ENCODE measurements around the gene HOXA10. TPM values are rescaled to one million over a fixed set of nuclear protein-coding genes. Genes with fewer than 3 reads are reported as not detected.
A peak's percentile ranks its signal among the peaks of the same experiment; 100 is the strongest.

The HOXA10 gene
- total RNA-seq, 1 experiment from 2014 or later = 9.5 TPM

GRCh38 chr7:27182285-27182841, 8.2 kb upstream of the HOXA10 start:
- ChIA-PET CTCF (interaction anchor here (1.2 kb wide), 1 partner anchor 14 kb away, joined by 5 read pairs; no protein-coding TSS in a partner anchor), POLR2A (no interaction called here)
- Histone ChIP-seq H3K27me3 (replicated peaks; ENCODE audit: control insufficient read depth, insufficient read depth, low read length) (peaks cover 5% of the 10 kb centered on the region), H3K4me3 (ENCODE audit: low read depth, low read length) (no peak overlapping the region), H3K36me3 (ENCODE audit: control insufficient read depth, insufficient read depth, low read length) (no peaks in the 10 kb centered on the region), H3K9me3 (no peaks in the 10 kb centered on the region), H3K4me1 (peaks cover 14% of the 10 kb centered on the region)
- peak in 1 of 2 experiments; percentile 23 for DNase-seq
- intact Hi-C loops (cut with micrococcal nuclease; ENCODE audit: unreplicated experiment) = no loop called here
- Mint-ChIP-seq H3K36me3 (ENCODE audit: insufficient read depth, unreplicated experiment) (peaks cover 6% of the 10 kb centered on the region), H3K27ac (ENCODE audit: unreplicated experiment) (no peak overlapping the region), H3K4me1 (ENCODE audit: low read depth, unreplicated experiment) (peaks cover 7% of the 10 kb centered on the region), H3K27me3 (ENCODE audit: insufficient read depth, unreplicated experiment) (peaks cover 8% of the 10 kb centered on the region), H3K4me3 (ENCODE audit: unreplicated experiment) (peak overlapping the region; percentile 71), H3K9me3 (ENCODE audit: unreplicated experiment) (no peaks in the 10 kb centered on the region)
- no peak for TF ChIP-seq CTCF (IDR thresholded peaks at IDR 0.05; ENCODE audit: insufficient read depth in 1 of 2, low read depth in 1 of 2, low read length in 1 of 2, severe bottlenecking in 1 of 2, unreplicated experiment in 1 of 2)
- BruUV-seq (replicated peaks) = no TSS peak

GRCh38 chr7:27181795-27182275, 7.7 kb upstream of the HOXA10 start:
- Mint-ChIP-seq H3K27me3 (ENCODE audit: insufficient read depth, unreplicated experiment) (peaks cover 8% of the 10 kb centered on the region), H3K9me3 (ENCODE audit: unreplicated experiment) (no peaks in the 10 kb centered on the region), H3K27ac (ENCODE audit: unreplicated experiment) (no peak overlapping the region), H3K4me3 (ENCODE audit: unreplicated experiment) (no peak overlapping the region), H3K36me3 (ENCODE audit: insufficient read depth, unreplicated experiment) (peaks cover 6% of the 10 kb centered on the region), H3K4me1 (ENCODE audit: low read depth, unreplicated experiment) (peaks cover 7% of the 10 kb centered on the region)
- peak in 1 of 2 experiments; percentile 24 for DNase-seq
- intact Hi-C loops (cut with micrococcal nuclease; ENCODE audit: unreplicated experiment) = no loop called here
- H3K36me3 ChIP-seq (ENCODE audit: control insufficient read depth, insufficient read depth, low read length) = no peaks in the 10 kb centered on the region
- TF ChIP-seq CTCF (IDR thresholded peaks at IDR 0.05; ENCODE audit: insufficient read depth in 1 of 2, low read depth in 1 of 2, low read length in 1 of 2, severe bottlenecking in 1 of 2, unreplicated experiment in 1 of 2) = no peak
- CTCF ChIA-PET = interaction anchor here (0.5 kb wide), 1 partner anchor 48 kb away, joined by 3 read pairs; no protein-coding TSS in a partner anchor
- no peaks in the 10 kb centered on the region for H3K9me3 ChIP-seq
- POLR2A ChIA-PET = no interaction called here
- H3K4me1 ChIP-seq = peaks cover 14% of the 10 kb centered on the region
- no peak overlapping the region for H3K4me3 ChIP-seq (ENCODE audit: low read depth, low read length)
- H3K27me3 ChIP-seq (replicated peaks; ENCODE audit: control insufficient read depth, insufficient read depth, low read length) = peaks cover 5% of the 10 kb centered on the region
- BruUV-seq (replicated peaks) = no TSS peak

GRCh38 chr7:27180431-27181420, 6.6 kb upstream of the HOXA10 start:
- Mint-ChIP-seq H3K27me3 (ENCODE audit: insufficient read depth, unreplicated experiment) (peaks cover 5% of the 10 kb centered on the region), H3K4me1 (ENCODE audit: low read depth, unreplicated experiment) (peaks cover 7% of the 10 kb centered on the region), H3K27ac (ENCODE audit: unreplicated experiment) (no peak overlapping the region), H3K9me3 (ENCODE audit: unreplicated experiment) (no peaks in the 10 kb centered on the region), H3K36me3 (ENCODE audit: insufficient read depth, unreplicated experiment) (peaks cover 6% of the 10 kb centered on the region), H3K4me3 (ENCODE audit: unreplicated experiment) (peak overlapping the region; percentile 74)
- no peak for TF ChIP-seq CTCF (IDR thresholded peaks at IDR 0.05; ENCODE audit: insufficient read depth in 1 of 2, low read depth in 1 of 2, low read length in 1 of 2, severe bottlenecking in 1 of 2, unreplicated experiment in 1 of 2)
- DNase-seq = peak in 1 of 2 experiments; percentile 38
- Histone ChIP-seq H3K27me3 (replicated peaks; ENCODE audit: control insufficient read depth, insufficient read depth, low read length) (peaks cover 5% of the 10 kb centered on the region), H3K4me3 (ENCODE audit: low read depth, low read length) (no peak overlapping the region), H3K36me3 (ENCODE audit: control insufficient read depth, insufficient read depth, low read length) (no peaks in the 10 kb centered on the region), H3K9me3 (no peaks in the 10 kb centered on the region), H3K4me1 (peaks cover 14% of the 10 kb centered on the region)
- intact Hi-C loops (cut with micrococcal nuclease; ENCODE audit: unreplicated experiment) = no loop called here
- CTCF ChIA-PET = interaction anchor here (0.5 to 1.7 kb wide), 13 partner anchors 11 to 1230 kb away, joined by 3 to 13 read pairs (median 3); partner anchors contain the start of genes HOXA13, HOXA7, HOXA9 and TAX1BP1
- no TSS peak for BruUV-seq (replicated peaks)
- POLR2A ChIA-PET = no interaction called here

All from Caco-2 (cell line).